K562 (cell line): ENCODE results near the gene CBLC. TPM values are rescaled to one million over a fixed set of nuclear protein-coding genes. Genes with fewer than 3 reads are reported as not detected.

Experiments
- ARID1B ChIP-seq: fragments of 450-650 bp; IDR thresholded peaks from 2 replicates; pipeline ENCODE4 v1.6.1; 2016; ENCODE audit warnings: antibody characterized with exemption, mild to moderate bottlenecking, inconsistent platforms
- CREM ChIP-seq: IDR thresholded peaks from 2 replicates; pipeline ENCODE4 v1.6.1; 2014; ENCODE audit warnings: antibody characterized with exemption, low read depth
- KLF6 ChIP-seq: fragments of 250-450 bp; sonication (Bioruptor Pico); IDR thresholded peaks from 2 replicates; pipeline ENCODE4 v1.4.0; 2020; ENCODE audit warnings: mild to moderate bottlenecking, moderate library complexity, borderline replicate concordance
- RHOXF2B ChIP-seq: fragments of 250-450 bp; sonication (Bioruptor Pico); conservative IDR thresholded peaks from 2 replicates; pipeline ENCODE4 v1.5.1; 2021
- SETDB1 ChIP-seq: IDR thresholded peaks from one replicate; pipeline ENCODE4 v1.6.1; 2012; ENCODE audit warnings: low read length, control low read depth, inconsistent platforms
- SP2 ChIP-seq: IDR thresholded peaks from 2 replicates; pipeline ENCODE4 v1.6.1; 2011; ENCODE audit warnings: mild to moderate bottlenecking, low read depth, low read length, moderate library complexity; ENCODE audit not compliant: poor library complexity, severe bottlenecking; ENCODE audit errors: extremely low read depth
- ZNF263 ChIP-seq: sonication (generic); formaldehyde crosslinking; IDR thresholded peaks from 2 replicates; pipeline ENCODE4 v1.8.0; 2022; ENCODE audit warnings: mild to moderate bottlenecking, missing genetic modification reagents, borderline replicate concordance
- ZNF583 ChIP-seq: fragments of 250-450 bp; sonication (Bioruptor Pico); IDR thresholded peaks from 2 replicates; pipeline ENCODE4 v1.4.0; 2020
- polyA plus RNA-seq, 8 experiments: library from polyadenylated mRNA; depleted of rRNA in 4 of 8; stranded (reverse) in 5 of 8; unstranded in 3 of 8; fragments of >200 nt; fragmentation: Nextera tagmentation in 2 of 8; fragmentation: Illumina TruSeq in 1 of 8; extraction: Ambion mirVana in 2 of 8; extraction: Trizol in 1 of 8; gene quantifications; 2 replicates each; pipeline versions ENCODE4 v1.2.1 to v1.2.3, GENCODE V29; 2011 to 2014; ENCODE audit warnings: inconsistent platforms in 1 of 8, missing spikeins in 1 of 8
- total RNA-seq, 7 experiments: library from RNA; depleted of rRNA in 6 of 7; stranded (reverse); fragments of >200 nt in 6 of 7; fragmentation: Illumina TruSeq in 2 of 7; extraction: Trizol in 2 of 7; gene quantifications; 2 replicates each; pipeline versions ENCODE4 v1.2.1 to v1.2.3, GENCODE V29; 2011 to 2021; ENCODE audit warnings: low replicate concordance in 1 of 7
- TF ChIP-seq, protein P1 (sequence below): fragments of 450-650 bp; IDR thresholded peaks from 2 replicates; pipeline ENCODE4 v1.7.1; 2018; ENCODE audit warnings: mild to moderate bottlenecking, low read depth; ENCODE audit not compliant: partially characterized antibody
- TF ChIP-seq, protein P2 (sequence below): fragments of 450-650 bp; IDR thresholded peaks from 2 replicates; pipeline ENCODE4 v1.6.1; 2016; ENCODE audit warnings: antibody characterized with exemption
- TF ChIP-seq, protein P3 (sequence below): fragments of 450-650 bp; IDR thresholded peaks from 2 replicates; pipeline ENCODE4 v1.6.1; 2017; ENCODE audit warnings: antibody characterized with exemption

Gene CBLC
- total and polyA plus RNA-seq, 9 of the 15 experiments (the other 6 are each of a cell fraction or from before 2014, with no cell fraction given), result 0.09 TPM; not detected in 8

DNA sequence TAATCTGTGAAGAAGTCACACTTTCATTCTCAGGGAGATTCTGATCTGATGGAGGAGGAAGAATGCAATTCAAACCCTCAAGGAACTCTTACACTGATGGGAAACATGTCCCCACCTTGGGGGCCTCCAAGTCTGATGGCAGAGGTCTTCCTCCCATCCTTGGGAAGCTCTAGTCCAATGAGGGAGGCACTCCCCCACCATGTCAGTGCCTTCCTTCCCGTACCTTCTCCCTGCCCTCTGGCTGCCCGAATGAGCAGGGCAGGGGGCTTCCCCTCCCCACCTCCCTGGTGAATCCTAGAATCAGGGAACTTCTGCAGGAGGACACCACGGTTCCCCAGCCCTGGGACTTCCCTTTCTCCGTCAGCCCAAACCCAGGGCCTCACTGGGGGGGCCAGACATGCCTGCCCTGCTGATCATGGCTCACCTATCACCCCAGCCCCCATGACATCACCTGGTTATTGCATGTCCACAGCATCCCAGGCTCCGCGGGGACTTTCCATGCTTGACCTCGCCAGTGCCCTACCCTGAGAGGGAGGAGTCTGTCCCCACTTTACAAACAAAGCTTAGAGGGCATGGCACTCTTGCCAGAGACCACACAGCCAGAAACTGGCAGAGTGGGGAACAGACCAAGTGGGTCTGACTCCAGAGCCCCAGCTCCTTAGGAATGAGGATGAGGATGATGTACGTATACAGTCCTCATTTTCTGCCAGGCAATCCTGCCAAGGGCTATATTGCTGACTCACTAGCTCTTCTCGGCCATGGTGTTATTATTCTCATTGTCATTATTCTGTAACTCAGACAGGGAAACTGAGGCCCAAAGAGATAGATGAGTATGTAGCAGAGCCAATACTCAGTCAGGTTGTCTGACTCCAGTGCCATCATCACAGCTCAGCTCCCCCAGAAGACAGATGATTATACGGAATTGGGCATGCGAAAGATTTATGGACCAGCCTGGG is 38.8 kb upstream of the CBLC start (continued):
- TF ChIP-seq, protein P1, sequence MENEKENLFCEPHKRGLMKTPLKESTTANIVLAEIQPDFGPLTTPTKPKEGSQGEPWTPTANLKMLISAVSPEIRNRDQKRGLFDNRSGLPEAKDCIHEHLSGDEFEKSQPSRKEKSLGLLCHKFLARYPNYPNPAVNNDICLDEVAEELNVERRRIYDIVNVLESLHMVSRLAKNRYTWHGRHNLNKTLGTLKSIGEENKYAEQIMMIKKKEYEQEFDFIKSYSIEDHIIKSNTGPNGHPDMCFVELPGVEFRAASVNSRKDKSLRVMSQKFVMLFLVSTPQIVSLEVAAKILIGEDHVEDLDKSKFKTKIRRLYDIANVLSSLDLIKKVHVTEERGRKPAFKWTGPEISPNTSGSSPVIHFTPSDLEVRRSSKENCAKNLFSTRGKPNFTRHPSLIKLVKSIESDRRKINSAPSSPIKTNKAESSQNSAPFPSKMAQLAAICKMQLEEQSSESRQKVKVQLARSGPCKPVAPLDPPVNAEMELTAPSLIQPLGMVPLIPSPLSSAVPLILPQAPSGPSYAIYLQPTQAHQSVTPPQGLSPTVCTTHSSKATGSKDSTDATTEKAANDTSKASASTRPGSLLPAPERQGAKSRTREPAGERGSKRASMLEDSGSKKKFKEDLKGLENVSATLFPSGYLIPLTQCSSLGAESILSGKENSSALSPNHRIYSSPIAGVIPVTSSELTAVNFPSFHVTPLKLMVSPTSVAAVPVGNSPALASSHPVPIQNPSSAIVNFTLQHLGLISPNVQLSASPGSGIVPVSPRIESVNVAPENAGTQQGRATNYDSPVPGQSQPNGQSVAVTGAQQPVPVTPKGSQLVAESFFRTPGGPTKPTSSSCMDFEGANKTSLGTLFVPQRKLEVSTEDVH, result no peak
- TF ChIP-seq ZNF583 (CRISPR knock-in tag) (no peak), CREM (no peak), RHOXF2B (no peak), ARID1B (no peak), ZNF263 (CRISPR knock-in tag) (no peak), KLF6 (CRISPR knock-in tag) (no peak), SP2 (no peak), SETDB1 (no peak)
- TF ChIP-seq, protein P2, sequence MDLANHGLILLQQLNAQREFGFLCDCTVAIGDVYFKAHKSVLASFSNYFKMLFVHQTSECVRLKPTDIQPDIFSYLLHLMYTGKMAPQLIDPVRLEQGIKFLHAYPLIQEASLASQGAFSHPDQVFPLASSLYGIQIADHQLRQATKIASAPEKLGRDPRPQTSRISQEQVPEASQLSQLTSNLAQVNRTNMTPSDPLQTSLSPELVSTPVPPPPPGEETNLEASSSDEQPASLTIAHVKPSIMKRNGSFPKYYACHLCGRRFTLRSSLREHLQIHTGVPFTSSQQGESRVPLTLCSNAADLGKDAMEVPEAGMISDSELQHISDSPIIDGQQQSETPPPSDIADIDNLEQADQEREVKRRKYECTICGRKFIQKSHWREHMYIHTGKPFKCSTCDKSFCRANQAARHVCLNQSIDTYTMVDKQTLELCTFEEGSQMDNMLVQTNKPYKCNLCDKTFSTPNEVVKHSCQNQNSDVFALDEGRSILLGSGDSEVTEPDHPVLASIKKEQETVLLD, result no peak
- TF ChIP-seq, protein P3, sequence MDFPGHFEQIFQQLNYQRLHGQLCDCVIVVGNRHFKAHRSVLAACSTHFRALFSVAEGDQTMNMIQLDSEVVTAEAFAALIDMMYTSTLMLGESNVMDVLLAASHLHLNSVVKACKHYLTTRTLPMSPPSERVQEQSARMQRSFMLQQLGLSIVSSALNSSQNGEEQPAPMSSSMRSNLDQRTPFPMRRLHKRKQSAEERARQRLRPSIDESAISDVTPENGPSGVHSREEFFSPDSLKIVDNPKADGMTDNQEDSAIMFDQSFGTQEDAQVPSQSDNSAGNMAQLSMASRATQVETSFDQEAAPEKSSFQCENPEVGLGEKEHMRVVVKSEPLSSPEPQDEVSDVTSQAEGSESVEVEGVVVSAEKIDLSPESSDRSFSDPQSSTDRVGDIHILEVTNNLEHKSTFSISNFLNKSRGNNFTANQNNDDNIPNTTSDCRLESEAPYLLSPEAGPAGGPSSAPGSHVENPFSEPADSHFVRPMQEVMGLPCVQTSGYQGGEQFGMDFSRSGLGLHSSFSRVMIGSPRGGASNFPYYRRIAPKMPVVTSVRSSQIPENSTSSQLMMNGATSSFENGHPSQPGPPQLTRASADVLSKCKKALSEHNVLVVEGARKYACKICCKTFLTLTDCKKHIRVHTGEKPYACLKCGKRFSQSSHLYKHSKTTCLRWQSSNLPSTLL, result no peak
